Measurements from ENCODE around the gene CASP9.
"Not testable (repeated sequence)": the region's sequence is repeated elsewhere in the genome, so short reads cannot be mapped to it uniquely, and the experiment has no call there.

CASP9 gene

GRCh38 chr1:15522551-15522950 is 1.5 kb downstream of the CASP9 start:
- no peak overlapping the region for H3K4me3 ChIP-seq (replicated peaks; ENCODE audit: insufficient read depth, low read length)
- H3K27me3 ChIP-seq (ENCODE audit: insufficient read depth, poor library complexity, severe bottlenecking): no peaks in the 10 kb centered on the region
- no peak overlapping the region for H3K27ac ChIP-seq (replicated peaks)
- DNase-seq (ENCODE audit: low read depth in 1 of 2, low spot score in 1 of 2): no peak
- no peak for TF ChIP-seq POLR2AphosphoS5 (IDR thresholded peaks at IDR 0.05; ENCODE audit: low read depth)
- no peak for TF ChIP-seq GABPA (IDR thresholded peaks at IDR 0.05; ENCODE audit: low read depth)
- TF ChIP-seq, protein P1, sequence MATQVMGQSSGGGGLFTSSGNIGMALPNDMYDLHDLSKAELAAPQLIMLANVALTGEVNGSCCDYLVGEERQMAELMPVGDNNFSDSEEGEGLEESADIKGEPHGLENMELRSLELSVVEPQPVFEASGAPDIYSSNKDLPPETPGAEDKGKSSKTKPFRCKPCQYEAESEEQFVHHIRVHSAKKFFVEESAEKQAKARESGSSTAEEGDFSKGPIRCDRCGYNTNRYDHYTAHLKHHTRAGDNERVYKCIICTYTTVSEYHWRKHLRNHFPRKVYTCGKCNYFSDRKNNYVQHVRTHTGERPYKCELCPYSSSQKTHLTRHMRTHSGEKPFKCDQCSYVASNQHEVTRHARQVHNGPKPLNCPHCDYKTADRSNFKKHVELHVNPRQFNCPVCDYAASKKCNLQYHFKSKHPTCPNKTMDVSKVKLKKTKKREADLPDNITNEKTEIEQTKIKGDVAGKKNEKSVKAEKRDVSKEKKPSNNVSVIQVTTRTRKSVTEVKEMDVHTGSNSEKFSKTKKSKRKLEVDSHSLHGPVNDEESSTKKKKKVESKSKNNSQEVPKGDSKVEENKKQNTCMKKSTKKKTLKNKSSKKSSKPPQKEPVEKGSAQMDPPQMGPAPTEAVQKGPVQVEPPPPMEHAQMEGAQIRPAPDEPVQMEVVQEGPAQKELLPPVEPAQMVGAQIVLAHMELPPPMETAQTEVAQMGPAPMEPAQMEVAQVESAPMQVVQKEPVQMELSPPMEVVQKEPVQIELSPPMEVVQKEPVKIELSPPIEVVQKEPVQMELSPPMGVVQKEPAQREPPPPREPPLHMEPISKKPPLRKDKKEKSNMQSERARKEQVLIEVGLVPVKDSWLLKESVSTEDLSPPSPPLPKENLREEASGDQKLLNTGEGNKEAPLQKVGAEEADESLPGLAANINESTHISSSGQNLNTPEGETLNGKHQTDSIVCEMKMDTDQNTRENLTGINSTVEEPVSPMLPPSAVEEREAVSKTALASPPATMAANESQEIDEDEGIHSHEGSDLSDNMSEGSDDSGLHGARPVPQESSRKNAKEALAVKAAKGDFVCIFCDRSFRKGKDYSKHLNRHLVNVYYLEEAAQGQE (IDR thresholded peaks at IDR 0.05; ENCODE audit: insufficient replicate concordance, low read depth): no peak
- no peak for TF ChIP-seq SPI1 (IDR thresholded peaks at IDR 0.05; ENCODE audit: borderline replicate concordance, low read depth)
- TF ChIP-seq, protein P2, sequence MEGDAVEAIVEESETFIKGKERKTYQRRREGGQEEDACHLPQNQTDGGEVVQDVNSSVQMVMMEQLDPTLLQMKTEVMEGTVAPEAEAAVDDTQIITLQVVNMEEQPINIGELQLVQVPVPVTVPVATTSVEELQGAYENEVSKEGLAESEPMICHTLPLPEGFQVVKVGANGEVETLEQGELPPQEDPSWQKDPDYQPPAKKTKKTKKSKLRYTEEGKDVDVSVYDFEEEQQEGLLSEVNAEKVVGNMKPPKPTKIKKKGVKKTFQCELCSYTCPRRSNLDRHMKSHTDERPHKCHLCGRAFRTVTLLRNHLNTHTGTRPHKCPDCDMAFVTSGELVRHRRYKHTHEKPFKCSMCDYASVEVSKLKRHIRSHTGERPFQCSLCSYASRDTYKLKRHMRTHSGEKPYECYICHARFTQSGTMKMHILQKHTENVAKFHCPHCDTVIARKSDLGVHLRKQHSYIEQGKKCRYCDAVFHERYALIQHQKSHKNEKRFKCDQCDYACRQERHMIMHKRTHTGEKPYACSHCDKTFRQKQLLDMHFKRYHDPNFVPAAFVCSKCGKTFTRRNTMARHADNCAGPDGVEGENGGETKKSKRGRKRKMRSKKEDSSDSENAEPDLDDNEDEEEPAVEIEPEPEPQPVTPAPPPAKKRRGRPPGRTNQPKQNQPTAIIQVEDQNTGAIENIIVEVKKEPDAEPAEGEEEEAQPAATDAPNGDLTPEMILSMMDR (IDR thresholded peaks at IDR 0.05; ENCODE audit: insufficient read depth, low read length): no peak

DNA sequence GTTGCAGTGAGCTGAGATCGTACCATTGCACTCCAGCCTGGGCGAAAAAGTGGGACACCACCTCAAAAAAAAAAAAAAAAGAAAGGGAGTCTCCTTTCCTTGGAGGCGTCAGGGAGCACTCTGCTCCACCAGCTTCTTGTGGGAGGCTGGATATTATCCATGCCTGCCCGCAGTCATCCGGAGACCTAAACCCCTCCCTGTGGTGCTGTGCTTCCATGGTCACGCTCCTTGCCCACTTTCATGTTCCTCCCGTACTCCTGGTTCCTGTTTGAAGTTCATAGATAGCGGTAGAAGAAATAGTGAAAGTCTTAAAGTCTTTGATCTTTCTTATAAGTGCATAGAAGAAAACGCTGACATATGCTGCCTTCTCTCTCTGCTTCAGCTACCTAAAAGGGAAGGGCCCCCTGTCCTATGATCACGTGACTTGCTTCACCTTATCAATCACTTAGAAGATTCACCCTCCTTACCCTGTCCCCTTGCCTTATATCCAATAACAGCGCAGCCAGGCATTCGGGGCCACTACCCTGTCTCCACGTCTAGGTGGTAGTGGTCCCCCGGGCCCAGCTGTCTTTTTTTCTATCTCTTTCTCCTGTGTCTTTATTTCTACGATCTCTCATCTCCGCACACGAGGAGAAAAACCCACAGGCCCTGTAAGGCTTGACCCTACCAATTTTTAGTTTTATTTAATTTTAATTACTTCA is 2.7 kb downstream of the CASP9 start:
- H3K27ac ChIP-seq (replicated peaks); H3K4me3 ChIP-seq (replicated peaks; ENCODE audit: insufficient read depth, low read length); DNase-seq (ENCODE audit: low read depth in 1 of 2, low spot score in 1 of 2); H3K27me3 ChIP-seq (ENCODE audit: insufficient read depth, poor library complexity, severe bottlenecking): not testable (repeated sequence)

- no peak overlapping the region for H3K4me3 ChIP-seq (replicated peaks; ENCODE audit: insufficient read depth, low read length)
- H3K27ac ChIP-seq (replicated peaks): no peak overlapping the region
- H3K27me3 ChIP-seq (ENCODE audit: insufficient read depth, poor library complexity, severe bottlenecking): no peaks in the 10 kb centered on the region
- no peak for DNase-seq (ENCODE audit: low read depth in 1 of 2, low spot score in 1 of 2)
- TF ChIP-seq POLR2AphosphoS5 (IDR thresholded peaks at IDR 0.05; ENCODE audit: low read depth) (no peak), GABPA (IDR thresholded peaks at IDR 0.05; ENCODE audit: low read depth) (no peak), SPI1 (IDR thresholded peaks at IDR 0.05; ENCODE audit: borderline replicate concordance, low read depth) (no peak)
- TF ChIP-seq, protein P1 (IDR thresholded peaks at IDR 0.05; ENCODE audit: insufficient replicate concordance, low read depth): no peak
- TF ChIP-seq, protein P2 (IDR thresholded peaks at IDR 0.05; ENCODE audit: insufficient read depth, low read length): no peak
Measured at GRCh38 chr1:15519625-15520024, 4.4 kb downstream of the CASP9 start.

GRCh38 chr1:15515022-15515663 is 8.9 kb downstream of the CASP9 start:
- DNase-seq (ENCODE audit: low read depth in 1 of 2, low spot score in 1 of 2): peak in 1 of 2 experiments; percentile 13
- Histone ChIP-seq H3K4me3 (replicated peaks; ENCODE audit: insufficient read depth, low read length) (no peak overlapping the region), H3K27ac (replicated peaks) (peak overlapping the region; percentile 57), H3K27me3 (ENCODE audit: insufficient read depth, poor library complexity, severe bottlenecking) (no peaks in the 10 kb centered on the region)
- TF ChIP-seq GABPA (IDR thresholded peaks at IDR 0.05; ENCODE audit: low read depth) (no peak), SPI1 (IDR thresholded peaks at IDR 0.05; ENCODE audit: borderline replicate concordance, low read depth) (peak; percentile 74)

- not testable (repeated sequence) for DNase-seq (ENCODE audit: low read depth in 1 of 2, low spot score in 1 of 2); H3K27me3 ChIP-seq (ENCODE audit: insufficient read depth, poor library complexity, severe bottlenecking); H3K4me3 ChIP-seq (replicated peaks; ENCODE audit: insufficient read depth, low read length)
- peak overlapping the region; percentile 57 for H3K27ac ChIP-seq (replicated peaks)
Measured at GRCh38 chr1:15514557-15514956, 9.5 kb downstream of the CASP9 start.

All from HL-60 (cell line).